Testis (tissue), 5 donors: Measurements from ENCODE around the gene OSBPL8. TPM values are rescaled to one million over a fixed set of nuclear protein-coding genes. Genes with fewer than 3 reads are reported as not detected.

Experiments
- DNase-seq: peaks from one replicate; pipeline ENCODE4 v3.0.0-alpha.2; 2019
- H3K27ac ChIP-seq, 2 donors: fragments of 200-600 bp; sonication (generic); one replicate each; pipeline ENCODE4 v1.5.1; 2019
- H3K27me3 ChIP-seq: fragments of 200-600 bp; sonication (generic); one replicate; pipeline ENCODE4 v1.5.1; 2019
- H3K36me3 ChIP-seq: fragments of 200-600 bp; sonication (generic); one replicate; pipeline ENCODE4 v1.5.1; 2017; ENCODE audit warnings: low read depth; ENCODE audit errors: missing control alignments
- H3K4me1 ChIP-seq: fragments of 200-600 bp; sonication (generic); one replicate; pipeline ENCODE4 v1.5.1; 2019
- H3K4me3 ChIP-seq, 2 donors: fragments of 200-600 bp; sonication (generic); one replicate each; pipeline ENCODE4 v1.5.1; 2017 to 2019
- H3K9me3 ChIP-seq: fragments of 200-600 bp; sonication (generic); one replicate; pipeline ENCODE4 v1.5.1; 2017
- POLR2A ChIP-seq: fragments of 450-650 bp; IDR thresholded peaks from one replicate; pipeline ENCODE4 v1.6.1; 2017; ENCODE audit warnings: antibody characterized with exemption, mild to moderate bottlenecking, moderate library complexity
- WGBS, 2 donors: methylation state at CpG; one replicate each; pipeline ENCODE4 v1.1.5; 2018; 5-methylcytosine and 5-hydroxymethylcytosine counted together
- intact Hi-C: fragments of 100-400 bp; cut with DNase I; formaldehyde crosslinking; loops from one replicate; pipeline ENCODE4 v1.15.1; 2023; ENCODE audit warnings: low total_unique reads
- long read RNA-seq, 2 donors: transcript quantifications; one replicate each; lab custom pipeline, GENCODE V29; 2026
- polyA plus RNA-seq: library from polyadenylated mRNA; stranded (reverse); fragments of 350-450 nt; fragmentation: Illumina TruSeq; extraction: RNeasy Lipid Tissue Mini Kit (QIAGEN cat#74804); gene quantifications from one replicate; pipeline ENCODE4 v1.2.3, GENCODE V29; 2014; ENCODE audit warnings: low read depth, low replicate concordance; ENCODE audit not compliant: insufficient read depth
- total RNA-seq, 2 donors: library from RNA; depleted of rRNA; stranded (reverse); fragments of >200 nt; gene quantifications; one replicate each; pipeline ENCODE4 v1.2.3, GENCODE V29; 2016
- TF ChIP-seq, protein P1 (sequence below), 3 experiments: fragments of 450-650 bp in 2 of 3; fragments of 200-600 bp in 1 of 3; sonication (generic) in 1 of 3; IDR thresholded peaks; one replicate each; pipeline ENCODE4 v1.5.1; 2016 to 2019; ENCODE audit warnings: antibody characterized with exemption in 3 of 3, mild to moderate bottlenecking in 2 of 3, moderate library complexity in 1 of 3

The OSBPL8 gene
- 10 to 100 TPM; 64.3 to 77.5 TPM for total RNA-seq
- 19.1 TPM for polyA plus RNA-seq
- long read RNA-seq, donor 1, partial matches to known transcripts = 0 of 2 reads
- long read RNA-seq, donor 1, other reads (novel, unspliced or antisense) = 0 of 2 reads
- long read RNA-seq, donor 2 = 0 reads

DNA sequence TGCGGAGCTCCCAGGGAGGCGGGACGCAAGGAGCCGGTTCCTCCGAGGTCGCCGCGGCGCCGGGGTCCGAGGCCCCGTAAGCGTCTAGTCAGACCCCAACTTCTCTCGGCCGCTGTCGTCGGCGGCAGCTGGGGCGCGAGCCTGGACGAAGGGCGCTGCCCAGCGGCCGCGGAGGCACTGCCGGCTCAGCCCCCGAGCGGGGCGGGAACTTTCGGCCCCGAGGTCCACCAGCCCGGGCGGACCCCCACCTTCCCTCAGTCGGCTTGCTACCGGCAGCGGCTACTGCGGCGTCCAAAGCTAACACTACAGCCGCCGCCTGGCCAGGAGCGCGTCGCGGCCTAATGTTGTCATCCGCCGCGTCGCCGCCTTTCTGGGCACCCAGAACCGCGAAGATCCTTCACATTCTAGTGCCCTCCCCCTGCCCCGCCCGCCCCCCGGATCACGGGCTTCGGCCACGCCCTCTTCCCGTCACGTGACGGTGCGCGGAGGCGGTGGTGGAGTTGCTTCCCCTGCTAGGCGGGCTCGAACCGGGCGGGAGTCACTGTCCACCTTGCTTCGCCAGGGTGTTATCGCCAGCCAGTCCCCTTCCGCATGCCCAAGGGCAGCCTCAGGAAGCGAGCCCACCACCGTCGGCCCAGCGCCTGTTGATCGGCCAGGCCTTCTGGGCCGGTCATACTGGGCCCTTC lies at the start of gene OSBPL8:
TSS of gene OSBPL8 (minus strand) at position 372 of the 686 bp plus-strand sequence. CDS start 72,220 bp downstream, outside the sequence.
- intact Hi-C loops = no loop called here

GRCh38 chr12:76608070-76608469 lies 48.5 kb upstream of the OSBPL8 start:
- TF ChIP-seq, protein P1, sequence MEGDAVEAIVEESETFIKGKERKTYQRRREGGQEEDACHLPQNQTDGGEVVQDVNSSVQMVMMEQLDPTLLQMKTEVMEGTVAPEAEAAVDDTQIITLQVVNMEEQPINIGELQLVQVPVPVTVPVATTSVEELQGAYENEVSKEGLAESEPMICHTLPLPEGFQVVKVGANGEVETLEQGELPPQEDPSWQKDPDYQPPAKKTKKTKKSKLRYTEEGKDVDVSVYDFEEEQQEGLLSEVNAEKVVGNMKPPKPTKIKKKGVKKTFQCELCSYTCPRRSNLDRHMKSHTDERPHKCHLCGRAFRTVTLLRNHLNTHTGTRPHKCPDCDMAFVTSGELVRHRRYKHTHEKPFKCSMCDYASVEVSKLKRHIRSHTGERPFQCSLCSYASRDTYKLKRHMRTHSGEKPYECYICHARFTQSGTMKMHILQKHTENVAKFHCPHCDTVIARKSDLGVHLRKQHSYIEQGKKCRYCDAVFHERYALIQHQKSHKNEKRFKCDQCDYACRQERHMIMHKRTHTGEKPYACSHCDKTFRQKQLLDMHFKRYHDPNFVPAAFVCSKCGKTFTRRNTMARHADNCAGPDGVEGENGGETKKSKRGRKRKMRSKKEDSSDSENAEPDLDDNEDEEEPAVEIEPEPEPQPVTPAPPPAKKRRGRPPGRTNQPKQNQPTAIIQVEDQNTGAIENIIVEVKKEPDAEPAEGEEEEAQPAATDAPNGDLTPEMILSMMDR (IDR thresholded peaks at IDR 0.05) = no peak
- TF ChIP-seq POLR2A = no peak
- Histone ChIP-seq H3K9me3 (no peaks in the 10 kb centered on the region), H3K27me3 (no peaks in the 10 kb centered on the region), H3K36me3 (no peaks in the 10 kb centered on the region), H3K4me3 (no peak overlapping the region), H3K4me1 (no peaks in the 10 kb centered on the region), H3K27ac (no peak overlapping the region)
- 79 to 82% methylated on average over 9 to 11 of the region's 11 CpGs for WGBS, 2 donors
- no peak for DNase-seq
- intact Hi-C loops = no loop called here

More for the DNA sequence above, at the start of gene OSBPL8:
- TF ChIP-seq, protein P1 (IDR thresholded peaks at IDR 0.05) = no peak
- peak; percentile 45 for TF ChIP-seq POLR2A
- 0% methylated on average over 59 of the region's 76 CpGs; no CpG with 5 or more reads in 1 of the 2 donors for WGBS, 2 donors
- H3K9me3 ChIP-seq = no peaks in the 10 kb centered on the region
- no peaks in the 10 kb centered on the region for H3K27me3 ChIP-seq
- DNase-seq = peak; percentile 96
- H3K27ac ChIP-seq = peak within 1 kb of the TSS; percentile 95
- peak within 1 kb of the TSS; percentile 90 to 91 for H3K4me3 ChIP-seq
- H3K36me3 ChIP-seq = no peaks in the 10 kb centered on the region
- peaks cover 4% of the 10 kb centered on the region for H3K4me1 ChIP-seq

DNA sequence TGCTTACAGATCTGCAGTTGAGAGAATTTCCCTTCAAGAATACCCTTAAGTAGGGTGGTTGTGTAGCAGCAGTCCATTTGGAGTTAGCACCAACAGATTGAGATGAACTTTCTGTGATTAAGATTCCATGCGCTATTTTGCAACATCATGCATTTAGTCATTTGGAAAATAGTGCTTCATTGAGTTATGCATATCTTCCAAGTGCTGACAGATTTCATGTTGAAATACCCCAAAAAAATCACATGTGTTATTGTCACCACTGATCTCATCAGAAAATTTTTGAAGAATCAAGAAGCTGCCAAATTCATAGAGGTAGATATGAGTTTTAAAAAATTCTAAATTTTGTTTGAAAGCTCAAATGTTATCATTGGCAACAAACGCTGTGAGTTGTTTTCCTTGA lies 35.5 kb upstream of the OSBPL8 start:
- 85 to 89% methylated on average over 2 of the region's 2 CpGs for WGBS, 2 donors
- Histone ChIP-seq H3K4me1 (no peaks in the 10 kb centered on the region), H3K9me3 (no peaks in the 10 kb centered on the region), H3K27me3 (no peaks in the 10 kb centered on the region), H3K4me3 (no peak overlapping the region), H3K36me3 (no peaks in the 10 kb centered on the region), H3K27ac (no peak overlapping the region)
- DNase-seq = no peak
- TF ChIP-seq POLR2A = no peak
- intact Hi-C loops = no loop called here

DNA sequence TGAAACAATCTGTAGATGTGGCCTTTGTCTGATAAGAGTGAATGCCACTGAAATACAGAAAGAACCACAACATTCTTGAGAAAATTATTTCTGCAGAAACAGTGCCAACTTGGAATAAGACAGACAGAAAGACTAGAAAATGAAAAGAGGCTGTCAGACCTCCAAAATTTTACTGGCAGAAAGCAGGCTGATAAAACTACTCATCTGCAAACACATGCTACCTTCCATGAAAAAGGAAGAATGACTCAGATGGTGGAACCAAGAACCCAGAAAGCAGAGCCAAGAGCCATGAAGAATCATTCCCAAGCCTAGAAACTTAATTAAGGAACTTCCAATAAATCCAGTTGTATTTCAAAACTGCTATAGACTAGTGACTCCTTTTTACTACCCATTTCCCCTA lies 31.9 kb upstream of the OSBPL8 start:
- Histone ChIP-seq H3K4me1 (no peaks in the 10 kb centered on the region), H3K27me3 (no peaks in the 10 kb centered on the region), H3K9me3 (no peaks in the 10 kb centered on the region), H3K4me3 (no peak overlapping the region), H3K36me3 (no peaks in the 10 kb centered on the region), H3K27ac (no peak overlapping the region)
- TF ChIP-seq, protein P1 (IDR thresholded peaks at IDR 0.05) = no peak
- TF ChIP-seq POLR2A = no peak
- DNase-seq = no peak
- intact Hi-C loops = no loop called here

GRCh38 chr12:76590131-76590530 lies 30.6 kb upstream of the OSBPL8 start:
- no peaks in the 10 kb centered on the region for H3K9me3 ChIP-seq
- 94% methylated on average over 3 of the region's 3 CpGs for WGBS, 2 donors
- no peak overlapping the region for H3K4me3 ChIP-seq
- no peaks in the 10 kb centered on the region for H3K27me3 ChIP-seq
- TF ChIP-seq, protein P1 (IDR thresholded peaks at IDR 0.05) = no peak
- TF ChIP-seq POLR2A = no peak
- H3K36me3 ChIP-seq = no peaks in the 10 kb centered on the region
- H3K4me1 ChIP-seq = no peaks in the 10 kb centered on the region
- H3K27ac ChIP-seq = no peak overlapping the region
- DNase-seq = no peak
- intact Hi-C loops = no loop called here
